Ovary (tissue), 9 donors: ENCODE data around the gene BTBD9. TPM values are rescaled to one million over a fixed set of nuclear protein-coding genes. Genes with fewer than 3 reads are reported as not detected.

Experiments used
- DNase-seq, 5 donors: peaks; one replicate each; pipeline ENCODE4 v3.0.0-alpha.2; 2019 to 2020
- H3K27ac ChIP-seq, 2 donors: fragments of 200-600 bp; one replicate each; pipeline versions ENCODE4 v1.5.1 to v1.8.0; 2019 to 2022
- H3K27me3 ChIP-seq: fragments of 200-600 bp; one replicate; pipeline ENCODE4 v1.8.0; 2022
- H3K36me3 ChIP-seq: fragments of 200-600 bp; sonication (generic); one replicate; pipeline ENCODE4 v1.5.1; 2019
- H3K4me1 ChIP-seq: one replicate; pipeline ENCODE4 v1.8.1; 2013; ENCODE audit warnings: mild to moderate bottlenecking, moderate library complexity; ENCODE audit not compliant: insufficient read depth
- H3K4me3 ChIP-seq: fragments of 200-600 bp; sonication (generic); one replicate; pipeline ENCODE4 v1.5.1; 2017
- H3K9me3 ChIP-seq, 2 donors: fragments of 200-600 bp in 1 of 2; sonication (generic) in 1 of 2; one replicate each; pipeline versions ENCODE4 v1.5.1 to v1.8.1; 2013 to 2019; ENCODE audit warnings: mild to moderate bottlenecking in 1 of 2, moderate library complexity in 1 of 2
- EP300 ChIP-seq: sonication (generic); formaldehyde crosslinking; IDR thresholded peaks from one replicate; pipeline ENCODE4 v1.6.1; 2017; ENCODE audit warnings: antibody characterized with exemption
- POLR2A ChIP-seq: fragments of 450-650 bp; IDR thresholded peaks from one replicate; pipeline ENCODE4 v1.6.1; 2017; ENCODE audit warnings: antibody characterized with exemption, mild to moderate bottlenecking, moderate library complexity
- WGBS, 3 donors: extraction: QIAGEN DNeasy Blood & Tissue Kit in 1 of 3; methylation state at CpG; one replicate each; pipeline versions ENCODE4 v1.1.5 to v1.1.7; 2013 to 2017; 5-methylcytosine and 5-hydroxymethylcytosine counted together
- intact Hi-C, 4 donors: fragments of 100-400 bp; cut with DNase I; formaldehyde crosslinking; loops; one replicate each; pipeline versions ENCODE4 v1.11.0 to v1.15.1; 2022 to 2023
- polyA plus RNA-seq, 2 donors: library from polyadenylated mRNA; stranded (reverse); fragments of 200-250 nt in 1 of 2; fragments of 350-450 nt in 1 of 2; fragmentation: Illumina TruSeq in 1 of 2; extraction: RNeasy Lipid Tissue Mini Kit (QIAGEN cat#74804) in 1 of 2; gene quantifications; one replicate each; pipeline ENCODE4 v1.2.3, GENCODE V29; 2013 to 2014
- total RNA-seq, 7 donors: library from RNA; depleted of rRNA in 2 of 7; stranded (reverse); fragments of >200 nt in 2 of 7; fragmentation: NEBNext Ultra II Directional in 3 of 7; extraction: Animal tissue kit (Norgen Biotek cat#: 25700) in 3 of 7; gene quantifications; one replicate each; pipeline versions ENCODE4 v1.1.0 to v1.2.4, GENCODE V29; 2016 to 2023
- TF ChIP-seq, protein P1 (sequence below), 3 donors: fragments of 450-650 bp in 2 of 3; fragments of 200-600 bp in 1 of 3; IDR thresholded peaks; one replicate each; pipeline versions ENCODE4 v1.5.1 to v1.8.0; 2016 to 2022; ENCODE audit warnings: antibody characterized with exemption in 3 of 3, mild to moderate bottlenecking in 1 of 3
- donor health status: DM: no; HTN: no; CAD: no; lungs with moderate emphysema.
- donor health status: DM: no; HTN: no; CAD: no.
- donor health status: Bipolar disorder and iron deficiency.
- donor health status: DM: yes; HTN: yes; CAD: no.
- donor health status: DM: no; HTN: no; CAD: no.
- donor health status: DM: yes; HTN: yes; CAD: no.

BTBD9 gene
- total and polyA plus RNA-seq, 9 donors: 7.2 to 28.8 (median 21.0) TPM

- TF ChIP-seq EP300 (no peak), POLR2A (no peak)
- TF ChIP-seq, protein P1, sequence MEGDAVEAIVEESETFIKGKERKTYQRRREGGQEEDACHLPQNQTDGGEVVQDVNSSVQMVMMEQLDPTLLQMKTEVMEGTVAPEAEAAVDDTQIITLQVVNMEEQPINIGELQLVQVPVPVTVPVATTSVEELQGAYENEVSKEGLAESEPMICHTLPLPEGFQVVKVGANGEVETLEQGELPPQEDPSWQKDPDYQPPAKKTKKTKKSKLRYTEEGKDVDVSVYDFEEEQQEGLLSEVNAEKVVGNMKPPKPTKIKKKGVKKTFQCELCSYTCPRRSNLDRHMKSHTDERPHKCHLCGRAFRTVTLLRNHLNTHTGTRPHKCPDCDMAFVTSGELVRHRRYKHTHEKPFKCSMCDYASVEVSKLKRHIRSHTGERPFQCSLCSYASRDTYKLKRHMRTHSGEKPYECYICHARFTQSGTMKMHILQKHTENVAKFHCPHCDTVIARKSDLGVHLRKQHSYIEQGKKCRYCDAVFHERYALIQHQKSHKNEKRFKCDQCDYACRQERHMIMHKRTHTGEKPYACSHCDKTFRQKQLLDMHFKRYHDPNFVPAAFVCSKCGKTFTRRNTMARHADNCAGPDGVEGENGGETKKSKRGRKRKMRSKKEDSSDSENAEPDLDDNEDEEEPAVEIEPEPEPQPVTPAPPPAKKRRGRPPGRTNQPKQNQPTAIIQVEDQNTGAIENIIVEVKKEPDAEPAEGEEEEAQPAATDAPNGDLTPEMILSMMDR (IDR thresholded peaks at IDR 0.05): no peak
- Histone ChIP-seq H3K27ac (no peak overlapping the region), H3K4me3 (no peak overlapping the region), H3K27me3 (no peaks in the 10 kb centered on the region), H3K9me3 (no peaks in the 10 kb centered on the region), H3K4me1 (no peaks in the 10 kb centered on the region), H3K36me3 (no peaks in the 10 kb centered on the region)
- DNase-seq: no peak
- intact Hi-C loops: no loop called here
Observed at GRCh38 chr6:38593409-38593808, 46.3 kb downstream of the BTBD9 start.

DNA sequence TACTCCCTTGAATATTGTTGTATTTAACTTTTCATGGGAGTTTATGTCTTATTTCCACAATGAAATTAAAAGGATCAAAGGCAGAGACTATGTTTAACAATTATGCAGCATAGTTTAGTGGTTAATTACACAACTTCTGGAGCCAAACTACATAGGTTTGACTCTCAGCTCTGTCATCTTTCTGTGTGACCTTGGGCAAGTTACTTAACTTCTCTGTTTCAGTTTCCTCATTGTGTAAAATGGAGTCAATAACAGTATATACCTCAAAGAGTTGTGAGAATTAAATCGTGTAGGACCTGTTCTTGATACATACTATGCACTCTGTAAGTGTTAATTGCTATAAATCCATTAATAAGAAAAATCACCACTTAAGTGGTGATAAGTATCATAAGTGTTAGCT lies 48.3 kb downstream of the BTBD9 start:
- 81 to 96% (median 93%) methylated on average over 1 of the region's 1 CpG for WGBS, 3 donors
- H3K9me3 ChIP-seq: no peaks in the 10 kb centered on the region
- H3K4me1 ChIP-seq: no peaks in the 10 kb centered on the region
- no peaks in the 10 kb centered on the region for H3K27me3 ChIP-seq
- TF ChIP-seq, protein P1 (IDR thresholded peaks at IDR 0.05): no peak
- TF ChIP-seq EP300 (no peak), POLR2A (no peak)
- intact Hi-C loops: no loop called here
- no peak overlapping the region for H3K4me3 ChIP-seq
- no peak for DNase-seq
- H3K27ac ChIP-seq: no peak overlapping the region
- H3K36me3 ChIP-seq: no peaks in the 10 kb centered on the region

- H3K27me3 ChIP-seq: no peaks in the 10 kb centered on the region
- 93 to 95% (median 93%) methylated on average over 1 of the region's 1 CpG for WGBS, 3 donors
- no peaks in the 10 kb centered on the region for H3K36me3 ChIP-seq
- no peak for TF ChIP-seq POLR2A
- TF ChIP-seq, protein P1 (IDR thresholded peaks at IDR 0.05): no peak
- TF ChIP-seq EP300: no peak
- no peak for DNase-seq
- no peaks in the 10 kb centered on the region for H3K4me1 ChIP-seq
- no peak overlapping the region for H3K4me3 ChIP-seq
- intact Hi-C loops: no loop called here
- H3K9me3 ChIP-seq: no peaks in the 10 kb centered on the region
- H3K27ac ChIP-seq: no peak overlapping the region
Observed at GRCh38 chr6:38589367-38589720, 50.4 kb downstream of the BTBD9 start.

DNA sequence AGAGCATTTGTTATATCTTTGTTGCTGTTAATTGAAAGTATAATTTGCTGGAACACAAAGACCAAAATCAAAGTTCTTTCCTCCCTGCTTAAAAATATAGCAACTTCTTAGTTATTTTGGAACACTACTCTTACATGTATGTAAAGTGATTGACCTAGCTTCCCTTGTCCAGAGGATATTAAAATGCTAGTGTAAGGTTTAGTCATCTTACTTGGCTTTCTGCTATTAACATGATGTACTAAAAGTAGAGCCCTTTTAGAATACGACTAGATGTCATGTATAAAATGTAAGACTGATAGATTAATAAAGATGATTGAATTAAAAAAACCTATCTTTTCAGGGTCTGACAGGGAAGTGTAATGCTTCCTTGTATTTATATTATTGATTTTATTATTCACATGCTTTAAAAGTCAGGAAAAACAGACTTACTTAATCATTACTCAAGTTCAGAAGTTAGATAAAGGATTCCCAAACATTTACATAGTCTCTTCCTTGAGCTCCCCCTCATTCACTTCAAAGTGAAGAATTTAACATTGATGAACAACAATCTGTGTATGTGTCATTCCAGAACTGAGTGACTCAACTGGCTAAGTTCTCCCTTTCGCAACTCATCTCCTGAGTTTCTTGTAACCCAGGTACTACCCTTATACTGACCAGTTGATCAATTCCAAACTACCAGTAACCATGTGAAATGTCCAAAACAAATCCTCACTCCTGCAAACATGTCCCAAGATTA lies 50.9 kb downstream of the BTBD9 start:
- H3K4me1 ChIP-seq: no peaks in the 10 kb centered on the region
- no peaks in the 10 kb centered on the region for H3K27me3 ChIP-seq
- intact Hi-C loops: no loop called here
- 63 to 68% (median 66%) methylated on average over 2 of the region's 2 CpGs for WGBS, 3 donors
- DNase-seq: no peak
- H3K4me3 ChIP-seq: no peak overlapping the region
- no peak overlapping the region for H3K27ac ChIP-seq
- no peaks in the 10 kb centered on the region for H3K36me3 ChIP-seq
- no peak for TF ChIP-seq POLR2A
- TF ChIP-seq, protein P1 (IDR thresholded peaks at IDR 0.05): no peak
- no peak for TF ChIP-seq EP300
- H3K9me3 ChIP-seq: no peaks in the 10 kb centered on the region
